ENCODE data around the gene DDX46.
"Not testable (repeated sequence)": the region's sequence is repeated elsewhere in the genome, so short reads cannot be mapped to it uniquely, and the experiment has no call there.

Gene DDX46, protein sequence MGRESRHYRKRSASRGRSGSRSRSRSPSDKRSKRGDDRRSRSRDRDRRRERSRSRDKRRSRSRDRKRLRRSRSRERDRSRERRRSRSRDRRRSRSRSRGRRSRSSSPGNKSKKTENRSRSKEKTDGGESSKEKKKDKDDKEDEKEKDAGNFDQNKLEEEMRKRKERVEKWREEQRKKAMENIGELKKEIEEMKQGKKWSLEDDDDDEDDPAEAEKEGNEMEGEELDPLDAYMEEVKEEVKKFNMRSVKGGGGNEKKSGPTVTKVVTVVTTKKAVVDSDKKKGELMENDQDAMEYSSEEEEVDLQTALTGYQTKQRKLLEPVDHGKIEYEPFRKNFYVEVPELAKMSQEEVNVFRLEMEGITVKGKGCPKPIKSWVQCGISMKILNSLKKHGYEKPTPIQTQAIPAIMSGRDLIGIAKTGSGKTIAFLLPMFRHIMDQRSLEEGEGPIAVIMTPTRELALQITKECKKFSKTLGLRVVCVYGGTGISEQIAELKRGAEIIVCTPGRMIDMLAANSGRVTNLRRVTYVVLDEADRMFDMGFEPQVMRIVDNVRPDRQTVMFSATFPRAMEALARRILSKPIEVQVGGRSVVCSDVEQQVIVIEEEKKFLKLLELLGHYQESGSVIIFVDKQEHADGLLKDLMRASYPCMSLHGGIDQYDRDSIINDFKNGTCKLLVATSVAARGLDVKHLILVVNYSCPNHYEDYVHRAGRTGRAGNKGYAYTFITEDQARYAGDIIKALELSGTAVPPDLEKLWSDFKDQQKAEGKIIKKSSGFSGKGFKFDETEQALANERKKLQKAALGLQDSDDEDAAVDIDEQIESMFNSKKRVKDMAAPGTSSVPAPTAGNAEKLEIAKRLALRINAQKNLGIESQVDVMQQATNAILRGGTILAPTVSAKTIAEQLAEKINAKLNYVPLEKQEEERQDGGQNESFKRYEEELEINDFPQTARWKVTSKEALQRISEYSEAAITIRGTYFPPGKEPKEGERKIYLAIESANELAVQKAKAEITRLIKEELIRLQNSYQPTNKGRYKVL

DNA sequence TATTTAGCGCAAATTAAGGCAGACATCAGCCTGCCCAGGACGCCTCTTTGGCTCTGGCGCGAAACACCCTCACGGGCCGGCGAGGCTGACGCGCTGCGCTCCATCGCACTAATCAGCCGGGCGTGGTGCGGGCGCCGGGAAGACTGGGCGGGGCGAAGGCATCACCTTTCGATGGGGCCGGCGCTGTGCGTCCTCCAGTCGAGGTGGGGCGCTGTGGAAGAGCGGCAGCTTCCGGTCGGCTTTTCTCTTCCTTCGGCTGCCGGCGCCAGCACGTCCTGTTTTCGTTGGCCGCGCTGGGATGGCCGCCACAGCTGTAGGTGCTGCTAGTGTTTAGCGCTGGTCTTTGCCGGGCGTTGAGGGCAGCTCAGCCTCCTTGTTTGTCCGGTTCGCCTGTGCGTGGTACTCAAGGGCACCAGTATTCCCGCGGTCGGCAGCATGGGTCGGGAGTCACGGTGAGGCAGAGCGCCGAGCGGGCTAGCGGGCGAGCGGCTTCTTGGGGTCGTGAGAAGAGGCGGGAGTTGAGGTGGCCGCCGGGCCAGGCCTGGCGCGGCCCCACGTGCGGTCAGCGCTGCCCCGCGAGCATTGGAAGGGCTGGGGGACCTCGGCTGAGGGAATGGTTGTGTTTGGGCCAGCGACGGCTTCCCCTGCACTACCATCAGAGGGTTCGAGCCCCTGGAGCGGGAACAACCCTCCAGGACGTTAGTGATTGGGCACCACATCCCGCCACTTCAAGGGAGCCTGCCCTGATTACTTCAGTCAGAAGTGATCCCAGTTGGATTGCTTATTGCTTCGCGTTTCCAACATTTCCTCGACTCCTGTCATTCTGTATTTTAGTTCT is at the start of gene DDX46:
Gene DDX46, plus strand, starts transcription at position 276 of the 838 bp plus-strand sequence. Its CDS starts 160 bp downstream, at position 436.
- H3K4me3 ChIP-seq (ENCODE audit: low read length in 2 of 2) = peak within 1 kb of the TSS; percentile 89 to 96
- H3K4me1 ChIP-seq (ENCODE audit: control insufficient read depth, insufficient read depth, low read length) = peaks cover 14% of the 10 kb centered on the region
- no peaks in the 10 kb centered on the region for H3K9me3 ChIP-seq (ENCODE audit: control insufficient read depth in 2 of 2, low read length in 2 of 2)
- peak within 1 kb of the TSS; percentile 80 to 90 for H3K9ac ChIP-seq (ENCODE audit: low read length in 2 of 2)
- no peaks in the 10 kb centered on the region for H3K36me3 ChIP-seq (ENCODE audit: control insufficient read depth in 2 of 2, insufficient read depth in 2 of 2, low read length in 2 of 2)
- no peaks in the 10 kb centered on the region for H3K27me3 ChIP-seq (ENCODE audit: control insufficient read depth in 1 of 2, insufficient read depth in 2 of 2, low read length in 2 of 2)
- peak within 1 kb of the TSS; percentile 41 for H3K27ac ChIP-seq (ENCODE audit: low read length)

- H3K27me3 ChIP-seq (ENCODE audit: control insufficient read depth in 1 of 2, insufficient read depth in 2 of 2, low read length in 2 of 2) = no peaks in the 10 kb centered on the region
- no peaks in the 10 kb centered on the region for H3K4me1 ChIP-seq (ENCODE audit: control insufficient read depth, insufficient read depth, low read length)
- peaks cover 16 to 25% of the 10 kb centered on the region in 2 donors for H3K36me3 ChIP-seq (ENCODE audit: control insufficient read depth in 2 of 2, insufficient read depth in 2 of 2, low read length in 2 of 2)
- H3K4me3 ChIP-seq (ENCODE audit: low read length in 2 of 2) = no peak overlapping the region
- no peaks in the 10 kb centered on the region for H3K9me3 ChIP-seq (ENCODE audit: control insufficient read depth in 2 of 2, low read length in 2 of 2)
- H3K27ac ChIP-seq (ENCODE audit: low read length) = no peak overlapping the region
- no peak overlapping the region for H3K9ac ChIP-seq (ENCODE audit: low read length in 2 of 2)
Observed at GRCh38 chr5:134714120-134714519, 44.5 kb upstream of the DDX46 start.

GRCh38 chr5:134714541-134714940 is 44.0 kb upstream of the DDX46 start:
- peaks cover 13 to 25% of the 10 kb centered on the region in 2 donors for H3K36me3 ChIP-seq (ENCODE audit: control insufficient read depth in 2 of 2, insufficient read depth in 2 of 2, low read length in 2 of 2)

GRCh38 chr5:134715466-134715865 is 43.1 kb upstream of the DDX46 start:
- not testable (repeated sequence) for H3K9me3 ChIP-seq (ENCODE audit: control insufficient read depth in 2 of 2, low read length in 2 of 2); H3K9ac ChIP-seq (ENCODE audit: low read length in 2 of 2); H3K4me3 ChIP-seq (ENCODE audit: low read length in 2 of 2); H3K27ac ChIP-seq (ENCODE audit: low read length); H3K4me1 ChIP-seq (ENCODE audit: control insufficient read depth, insufficient read depth, low read length); H3K27me3 ChIP-seq (ENCODE audit: control insufficient read depth in 1 of 2, insufficient read depth in 2 of 2, low read length in 2 of 2)
- peaks cover 16 to 29% of the 10 kb centered on the region in 2 donors for H3K36me3 ChIP-seq (ENCODE audit: control insufficient read depth in 2 of 2, insufficient read depth in 2 of 2, low read length in 2 of 2)

More at GRCh38 chr5:134714541-134714940, 44.0 kb upstream of the DDX46 start:
- Histone ChIP-seq H3K4me3 (ENCODE audit: low read length in 2 of 2) (no peak overlapping the region), H3K4me1 (ENCODE audit: control insufficient read depth, insufficient read depth, low read length) (no peaks in the 10 kb centered on the region), H3K9me3 (ENCODE audit: control insufficient read depth in 2 of 2, low read length in 2 of 2) (no peaks in the 10 kb centered on the region), H3K27ac (ENCODE audit: low read length) (no peak overlapping the region), H3K27me3 (ENCODE audit: control insufficient read depth in 1 of 2, insufficient read depth in 2 of 2, low read length in 2 of 2) (no peaks in the 10 kb centered on the region), H3K9ac (ENCODE audit: low read length in 2 of 2) (no peak overlapping the region)

DNA sequence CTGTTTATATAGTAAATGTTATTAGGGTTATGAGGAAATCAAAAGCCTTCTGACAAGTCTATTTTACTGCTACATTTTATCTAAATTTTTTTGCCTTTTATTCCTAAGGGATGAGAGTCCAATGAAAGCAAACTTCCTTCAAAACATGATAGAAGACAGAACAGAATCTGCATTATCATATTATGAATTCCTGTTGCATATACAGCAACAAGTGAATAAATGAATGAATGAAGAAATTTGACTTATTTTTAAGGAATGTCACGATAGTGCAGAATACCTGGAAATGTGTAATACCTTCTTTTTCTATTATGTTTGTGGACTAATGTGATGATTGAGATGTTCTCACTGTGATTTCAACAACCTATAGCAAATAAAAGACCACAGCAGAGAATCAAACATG is 33.7 kb upstream of the DDX46 start:
- Histone ChIP-seq H3K4me3 (ENCODE audit: low read length in 2 of 2) (no peak overlapping the region), H3K4me1 (ENCODE audit: control insufficient read depth, insufficient read depth, low read length) (no peaks in the 10 kb centered on the region), H3K9me3 (ENCODE audit: control insufficient read depth in 2 of 2, low read length in 2 of 2) (no peaks in the 10 kb centered on the region), H3K36me3 (ENCODE audit: control insufficient read depth in 2 of 2, insufficient read depth in 2 of 2, low read length in 2 of 2) (peaks cover 20 to 24% of the 10 kb centered on the region in 2 donors), H3K27ac (ENCODE audit: low read length) (no peak overlapping the region), H3K9ac (ENCODE audit: low read length in 2 of 2) (no peak overlapping the region), H3K27me3 (ENCODE audit: control insufficient read depth in 1 of 2, insufficient read depth in 2 of 2, low read length in 2 of 2) (no peaks in the 10 kb centered on the region)

DNA sequence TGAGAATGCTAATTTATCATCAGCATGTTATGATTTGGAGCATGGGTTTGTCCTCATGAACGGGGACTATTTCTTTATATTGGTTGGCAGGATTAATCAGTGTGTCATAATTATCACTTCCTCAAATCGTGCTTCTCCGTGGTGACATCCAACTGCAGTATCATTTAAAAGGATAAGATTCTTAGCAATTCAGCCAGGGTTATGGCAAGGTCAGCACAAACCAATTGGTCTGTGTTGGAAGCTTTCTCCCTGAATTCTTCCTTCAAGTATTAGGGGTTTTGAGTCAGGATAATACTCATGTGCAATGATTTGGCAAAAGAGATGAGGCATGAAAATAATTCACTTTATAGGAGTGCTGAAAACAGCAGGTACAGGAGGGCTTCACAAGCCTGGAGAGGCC is 25.8 kb upstream of the DDX46 start:
- H3K36me3 ChIP-seq (ENCODE audit: control insufficient read depth in 2 of 2, insufficient read depth in 2 of 2, low read length in 2 of 2) = no peaks in the 10 kb centered on the region
- no peak overlapping the region for H3K9ac ChIP-seq (ENCODE audit: low read length in 2 of 2)
- H3K4me3 ChIP-seq (ENCODE audit: low read length in 2 of 2) = no peak overlapping the region

DNA sequence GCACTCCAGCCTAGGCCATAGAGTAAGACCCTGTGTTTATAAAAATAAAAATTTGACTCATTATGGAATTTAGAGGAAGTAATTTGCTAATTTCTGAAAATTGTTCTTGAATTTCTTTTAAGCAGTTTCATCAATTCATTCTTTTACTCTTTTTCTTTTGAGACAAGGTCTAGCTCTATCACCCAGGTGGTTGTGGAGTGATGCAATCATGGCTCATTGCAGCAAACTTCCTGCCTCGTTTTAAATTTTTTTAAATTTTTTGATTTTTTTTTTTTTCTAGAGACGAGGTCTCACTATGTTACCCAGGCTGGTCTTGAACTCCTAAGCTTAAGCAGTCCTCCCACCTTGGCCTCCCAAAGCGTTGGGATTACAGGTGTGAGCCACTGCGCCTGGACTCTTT is 23.3 kb upstream of the DDX46 start:
- Histone ChIP-seq H3K27me3 (ENCODE audit: control insufficient read depth in 1 of 2, insufficient read depth in 2 of 2, low read length in 2 of 2) (no peaks in the 10 kb centered on the region), H3K4me3 (ENCODE audit: low read length in 2 of 2) (no peak overlapping the region), H3K27ac (ENCODE audit: low read length) (no peak overlapping the region), H3K9ac (ENCODE audit: low read length in 2 of 2) (no peak overlapping the region), H3K36me3 (ENCODE audit: control insufficient read depth in 2 of 2, insufficient read depth in 2 of 2, low read length in 2 of 2) (no peaks in the 10 kb centered on the region), H3K4me1 (ENCODE audit: control insufficient read depth, insufficient read depth, low read length) (peaks cover 15% of the 10 kb centered on the region), H3K9me3 (ENCODE audit: control insufficient read depth in 2 of 2, low read length in 2 of 2) (no peaks in the 10 kb centered on the region)

More for the DNA sequence above, 25.8 kb upstream of the DDX46 start:
- H3K9me3 ChIP-seq (ENCODE audit: control insufficient read depth in 2 of 2, low read length in 2 of 2) = no peaks in the 10 kb centered on the region
- H3K27ac ChIP-seq (ENCODE audit: low read length) = no peak overlapping the region
- no peaks in the 10 kb centered on the region for H3K4me1 ChIP-seq (ENCODE audit: control insufficient read depth, insufficient read depth, low read length)
- no peaks in the 10 kb centered on the region for H3K27me3 ChIP-seq (ENCODE audit: control insufficient read depth in 1 of 2, insufficient read depth in 2 of 2, low read length in 2 of 2)

- H3K9me3 ChIP-seq (ENCODE audit: control insufficient read depth in 2 of 2, low read length in 2 of 2) = no peaks in the 10 kb centered on the region
- H3K36me3 ChIP-seq (ENCODE audit: control insufficient read depth in 2 of 2, insufficient read depth in 2 of 2, low read length in 2 of 2) = peaks cover 3 to 5% of the 10 kb centered on the region in 2 donors
- no peak overlapping the region for H3K9ac ChIP-seq (ENCODE audit: low read length in 2 of 2)
- H3K27ac ChIP-seq (ENCODE audit: low read length) = no peak overlapping the region
- H3K4me1 ChIP-seq (ENCODE audit: control insufficient read depth, insufficient read depth, low read length) = peaks cover 15% of the 10 kb centered on the region
- no peaks in the 10 kb centered on the region for H3K27me3 ChIP-seq (ENCODE audit: control insufficient read depth in 1 of 2, insufficient read depth in 2 of 2, low read length in 2 of 2)
- no peak overlapping the region for H3K4me3 ChIP-seq (ENCODE audit: low read length in 2 of 2)
Observed at GRCh38 chr5:134736173-134736812, 22.3 kb upstream of the DDX46 start.

GRCh38 chr5:134738133-134738962 is 20.2 kb upstream of the DDX46 start, which contains the start of gene CAMLG:
TSS of gene CAMLG (plus strand) at chr5:134738548. CDS start at chr5:134738621, 73 bp downstream.
- H3K9ac ChIP-seq (ENCODE audit: low read length in 2 of 2) = peak within 1 kb of the TSS; percentile 92 to 97
- H3K36me3 ChIP-seq (ENCODE audit: control insufficient read depth in 2 of 2, insufficient read depth in 2 of 2, low read length in 2 of 2) = peaks cover 3 to 5% of the 10 kb centered on the region in 2 donors
- no peaks in the 10 kb centered on the region for H3K9me3 ChIP-seq (ENCODE audit: control insufficient read depth in 2 of 2, low read length in 2 of 2)
- no peaks in the 10 kb centered on the region for H3K27me3 ChIP-seq (ENCODE audit: control insufficient read depth in 1 of 2, insufficient read depth in 2 of 2, low read length in 2 of 2)
- H3K27ac ChIP-seq (ENCODE audit: low read length) = peak within 1 kb of the TSS; percentile 97
- peaks cover 15% of the 10 kb centered on the region for H3K4me1 ChIP-seq (ENCODE audit: control insufficient read depth, insufficient read depth, low read length)
- H3K4me3 ChIP-seq (ENCODE audit: low read length in 2 of 2) = peak within 1 kb of the TSS; percentile 88 to 95

Measured in stomach smooth muscle (tissue), 2 donors.